Measurements from ENCODE around the gene EMILIN2.

GRCh38 chr18:2895391-2895790 lies 48.6 kb downstream of the EMILIN2 start:
- no peak for TF ChIP-seq SP1 (IDR thresholded peaks at IDR 0.05)
- no peak for TF ChIP-seq ELF4 (IDR thresholded peaks at IDR 0.05)
- no peak for TF ChIP-seq NFRKB (IDR thresholded peaks at IDR 0.05)
- TF ChIP-seq ARNT (IDR thresholded peaks at IDR 0.05), result no peak
